ENCODE results near the gene HCN3. TPM values are rescaled to one million over a fixed set of nuclear protein-coding genes. Genes with fewer than 3 reads are reported as not detected.
A peak's percentile ranks its signal among the peaks of the same experiment; 100 is the strongest.

Gene HCN3
- polyA plus RNA-seq, 1 donor from 2014 or later: 53.2 TPM

GRCh38 chr1:155322953-155323728, 45.9 kb downstream of the HCN3 start:
- H3K4me3 ChIP-seq (ENCODE audit: low read length): peak overlapping the region; percentile 90
- H3K9me3 ChIP-seq (ENCODE audit: low read length): no peaks in the 10 kb centered on the region
- H3K36me3 ChIP-seq (ENCODE audit: insufficient read depth, low read length): peaks cover 3% of the 10 kb centered on the region
- peaks cover 28% of the 10 kb centered on the region for H3K79me2 ChIP-seq (replicated peaks; ENCODE audit: insufficient read depth, low read length)
- no peaks in the 10 kb centered on the region for H3F3A ChIP-seq (ENCODE audit: insufficient read depth, low read length, poor library complexity, severe bottlenecking)
- peak overlapping the region; percentile 91 for H3K9ac ChIP-seq (ENCODE audit: low read length)
- no peaks in the 10 kb centered on the region for H3K27me3 ChIP-seq (ENCODE audit: insufficient read depth, low read depth, low read length)
- H3K27ac ChIP-seq (ENCODE audit: low read length): peak overlapping the region; percentile 79
- peaks cover 7% of the 10 kb centered on the region for H4K20me1 ChIP-seq (ENCODE audit: insufficient read depth)
- peak overlapping the region; percentile 25 for H2AFZ ChIP-seq (ENCODE audit: low read depth, low read length)
- peak; percentile 20 for TF ChIP-seq REST (IDR thresholded peaks at IDR 0.05; ENCODE audit: borderline replicate concordance)
- TF ChIP-seq EZH2 (IDR thresholded peaks at IDR 0.05; ENCODE audit: borderline replicate concordance, insufficient read depth, low read length, poor library complexity, severe bottlenecking): no peak
- TF ChIP-seq POLR2AphosphoS5 (IDR thresholded peaks at IDR 0.05): peak; percentile 80
- peak; percentile 85 for TF ChIP-seq SMC3 (conservative IDR thresholded peaks at IDR 0.05; ENCODE audit: poor library complexity)
- peak; percentile 86 for TF ChIP-seq RAD21 (conservative IDR thresholded peaks at IDR 0.05)
- TF ChIP-seq EP300 (conservative IDR thresholded peaks at IDR 0.05; ENCODE audit: poor library complexity, severe bottlenecking): peak; percentile 15
- TF ChIP-seq MXI1 (conservative IDR thresholded peaks at IDR 0.05; ENCODE audit: poor library complexity, severe bottlenecking): peak; percentile 56
- peak; percentile 31 for TF ChIP-seq TAF1 (IDR thresholded peaks at IDR 0.05; ENCODE audit: low read depth)
- peak; percentile 97 for TF ChIP-seq CTCF (IDR thresholded peaks at IDR 0.05; ENCODE audit: poor library complexity, severe bottlenecking)
- no peaks in the 10 kb centered on the region for H3K9me2 ChIP-seq (ENCODE audit: insufficient read depth, low read length)
- peak overlapping the region; percentile 99 for H3K4me2 ChIP-seq (ENCODE audit: low read length)

GRCh38 chr1:155323729-155324036, 46.4 kb downstream of the HCN3 start:
- Histone ChIP-seq H3K27ac (ENCODE audit: low read length) (peak overlapping the region; percentile 34), H3K79me2 (replicated peaks; ENCODE audit: insufficient read depth, low read length) (peaks cover 28% of the 10 kb centered on the region), H3K9me2 (ENCODE audit: insufficient read depth, low read length) (no peaks in the 10 kb centered on the region), H3K9me3 (ENCODE audit: low read length) (no peaks in the 10 kb centered on the region), H3K27me3 (ENCODE audit: insufficient read depth, low read depth, low read length) (no peaks in the 10 kb centered on the region), H2AFZ (ENCODE audit: low read depth, low read length) (no peak overlapping the region), H3K36me3 (ENCODE audit: insufficient read depth, low read length) (peaks cover 4% of the 10 kb centered on the region), H3K4me3 (ENCODE audit: low read length) (peak overlapping the region; percentile 90), H3K9ac (ENCODE audit: low read length) (peak overlapping the region; percentile 91), H4K20me1 (ENCODE audit: insufficient read depth) (peaks cover 7% of the 10 kb centered on the region), H3K4me2 (ENCODE audit: low read length) (peak overlapping the region; percentile 99), H3F3A (ENCODE audit: insufficient read depth, low read length, poor library complexity, severe bottlenecking) (no peaks in the 10 kb centered on the region)
- TF ChIP-seq POLR2AphosphoS5 (IDR thresholded peaks at IDR 0.05) (no peak), EP300 (conservative IDR thresholded peaks at IDR 0.05; ENCODE audit: poor library complexity, severe bottlenecking) (no peak), RAD21 (conservative IDR thresholded peaks at IDR 0.05) (no peak), MXI1 (conservative IDR thresholded peaks at IDR 0.05; ENCODE audit: poor library complexity, severe bottlenecking) (no peak), TAF1 (IDR thresholded peaks at IDR 0.05; ENCODE audit: low read depth) (no peak), SMC3 (conservative IDR thresholded peaks at IDR 0.05; ENCODE audit: poor library complexity) (no peak), REST (IDR thresholded peaks at IDR 0.05; ENCODE audit: borderline replicate concordance) (no peak), EZH2 (IDR thresholded peaks at IDR 0.05; ENCODE audit: borderline replicate concordance, insufficient read depth, low read length, poor library complexity, severe bottlenecking) (no peak), CTCF (IDR thresholded peaks at IDR 0.05; ENCODE audit: poor library complexity, severe bottlenecking) (no peak)
